ENCODE data around the gene METTL26.

METTL26 gene

DNA sequence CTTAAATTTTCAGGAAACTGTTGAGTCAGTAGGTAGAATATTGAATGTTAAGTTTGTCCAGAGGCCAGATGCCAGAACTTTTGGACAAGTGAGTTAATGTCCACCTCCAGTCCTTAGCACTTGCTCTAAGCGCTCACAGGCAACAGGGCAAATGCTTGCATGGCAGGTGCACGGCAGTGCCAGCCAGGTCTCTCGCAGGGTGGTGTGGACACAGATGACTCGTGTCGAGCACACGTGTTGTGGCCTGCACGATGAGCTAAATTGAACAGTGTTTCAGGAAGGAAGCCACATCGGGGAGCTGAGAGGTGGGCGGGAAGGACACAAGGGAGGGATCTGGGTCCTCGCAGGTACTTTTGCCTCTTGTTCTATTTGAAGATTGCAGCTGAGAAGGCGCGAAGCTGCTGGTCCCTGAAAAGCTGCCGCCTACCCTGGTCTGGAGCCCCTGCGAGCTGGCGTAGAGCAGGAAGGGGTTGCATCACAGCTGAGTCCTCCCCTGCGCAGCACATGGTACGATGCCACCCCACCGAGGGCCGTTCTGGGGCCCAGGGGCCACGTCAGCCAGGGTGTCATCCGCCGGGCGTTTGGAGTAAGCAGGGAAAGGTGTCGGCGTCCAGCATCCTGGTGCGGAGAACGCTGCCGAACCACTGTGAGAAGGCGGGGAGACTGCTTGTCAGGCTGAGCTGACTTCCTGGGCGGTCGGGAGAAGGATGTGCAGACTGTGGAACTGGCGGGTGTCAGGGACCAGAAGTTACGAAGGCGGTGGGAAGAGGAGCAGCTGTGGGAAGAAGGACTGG, 40.0 kb downstream of the METTL26 start:
- ChIA-PET POLR2A (no interaction called here), CTCF (interaction anchor here (1.0 kb wide), 1 partner anchor 17 kb away, joined by 4 read pairs; no protein-coding TSS in a partner anchor)
- no peak overlapping the region for H3K4me3 ChIP-seq (ENCODE audit: low read depth, low read length)
- TF ChIP-seq, protein P1, sequence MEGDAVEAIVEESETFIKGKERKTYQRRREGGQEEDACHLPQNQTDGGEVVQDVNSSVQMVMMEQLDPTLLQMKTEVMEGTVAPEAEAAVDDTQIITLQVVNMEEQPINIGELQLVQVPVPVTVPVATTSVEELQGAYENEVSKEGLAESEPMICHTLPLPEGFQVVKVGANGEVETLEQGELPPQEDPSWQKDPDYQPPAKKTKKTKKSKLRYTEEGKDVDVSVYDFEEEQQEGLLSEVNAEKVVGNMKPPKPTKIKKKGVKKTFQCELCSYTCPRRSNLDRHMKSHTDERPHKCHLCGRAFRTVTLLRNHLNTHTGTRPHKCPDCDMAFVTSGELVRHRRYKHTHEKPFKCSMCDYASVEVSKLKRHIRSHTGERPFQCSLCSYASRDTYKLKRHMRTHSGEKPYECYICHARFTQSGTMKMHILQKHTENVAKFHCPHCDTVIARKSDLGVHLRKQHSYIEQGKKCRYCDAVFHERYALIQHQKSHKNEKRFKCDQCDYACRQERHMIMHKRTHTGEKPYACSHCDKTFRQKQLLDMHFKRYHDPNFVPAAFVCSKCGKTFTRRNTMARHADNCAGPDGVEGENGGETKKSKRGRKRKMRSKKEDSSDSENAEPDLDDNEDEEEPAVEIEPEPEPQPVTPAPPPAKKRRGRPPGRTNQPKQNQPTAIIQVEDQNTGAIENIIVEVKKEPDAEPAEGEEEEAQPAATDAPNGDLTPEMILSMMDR (IDR thresholded peaks at IDR 0.05; ENCODE audit: insufficient read depth, low read length, missing control alignments) = no peak
- DNase-seq (ENCODE audit: low read depth, low spot score) = no peak

DNA sequence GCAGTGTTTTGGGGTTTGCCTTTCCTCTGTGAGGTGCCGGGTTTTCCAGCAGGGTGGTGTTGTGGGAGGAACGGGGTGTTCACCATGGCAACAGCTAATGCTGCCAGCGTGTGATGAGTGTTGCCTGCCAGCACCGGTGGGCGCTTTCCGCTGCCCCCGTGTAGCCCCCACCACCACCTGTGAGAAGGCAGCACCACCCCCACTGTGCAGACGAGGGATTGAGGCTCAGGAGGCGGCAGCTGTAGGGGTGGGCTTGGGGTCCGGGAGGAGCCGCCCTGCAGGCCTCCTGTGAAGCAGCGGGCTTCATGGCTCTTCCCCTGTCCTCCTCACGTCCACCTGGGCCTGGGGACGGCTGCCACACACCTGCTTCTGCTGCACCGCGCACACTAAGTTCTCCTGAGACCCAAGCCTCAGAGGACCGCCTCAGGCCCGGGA, 41.0 kb downstream of the METTL26 start:
- CTCF ChIA-PET = no interaction called here
- POLR2A ChIA-PET = interaction anchor here (0.6 kb wide), 1 partner anchor 26 kb away, joined by 3 read pairs; no protein-coding TSS in a partner anchor
- TF ChIP-seq, protein P1 (IDR thresholded peaks at IDR 0.05; ENCODE audit: insufficient read depth, low read length, missing control alignments) = no peak
- no peak for DNase-seq (ENCODE audit: low read depth, low spot score)
- no peak overlapping the region for H3K4me3 ChIP-seq (ENCODE audit: low read depth, low read length)

DNA sequence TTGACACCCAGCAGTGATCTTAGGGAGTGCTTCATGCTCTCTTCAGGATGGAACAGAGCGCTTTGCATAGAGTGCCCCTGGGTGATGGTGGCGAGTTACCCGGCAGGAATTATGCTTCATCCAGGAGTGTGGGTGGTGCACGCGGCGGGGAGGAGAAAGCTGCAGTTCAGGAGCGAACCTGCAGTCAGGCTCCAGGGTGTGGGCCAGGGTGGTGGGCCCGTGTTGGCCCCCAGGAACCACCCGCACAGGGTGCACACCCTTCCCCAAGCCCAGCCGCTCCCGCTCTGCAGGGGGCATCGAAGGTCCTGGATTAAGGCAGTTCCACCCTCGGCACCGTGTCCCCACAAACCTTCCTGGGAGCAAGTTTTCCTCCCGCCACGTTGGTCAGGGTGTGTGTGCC, 42.3 kb downstream of the METTL26 start:
- H3K4me3 ChIP-seq (ENCODE audit: low read depth, low read length) = no peak overlapping the region
- POLR2A ChIA-PET = no interaction called here
- no peak for DNase-seq (ENCODE audit: low read depth, low spot score)
- CTCF ChIA-PET = interaction anchor here (1.1 kb wide), 1 partner anchor 74 kb away, joined by 3 read pairs; no protein-coding TSS in a partner anchor
- TF ChIP-seq, protein P1 (IDR thresholded peaks at IDR 0.05; ENCODE audit: insufficient read depth, low read length, missing control alignments) = no peak

DNA sequence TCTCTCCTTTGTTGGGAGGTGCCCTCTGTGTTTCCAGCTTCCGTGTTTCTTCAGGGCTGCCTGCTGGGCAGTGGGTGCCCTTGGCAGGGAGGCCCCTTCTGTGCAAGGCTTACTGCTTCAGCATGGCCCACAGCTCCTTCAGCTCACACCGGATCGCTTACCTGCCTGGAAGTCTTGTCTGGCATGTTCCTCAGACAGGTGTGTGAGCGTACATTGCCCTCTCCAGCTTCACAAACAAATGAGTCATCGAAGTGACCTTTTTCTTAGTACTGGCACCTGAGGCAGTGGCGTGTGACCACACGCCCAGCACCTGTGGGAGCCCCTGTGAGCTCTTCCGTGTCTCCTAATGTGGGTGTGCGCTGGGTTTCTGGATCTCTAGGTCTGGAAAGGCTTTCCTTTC, 42.7 kb downstream of the METTL26 start:
- no peak for DNase-seq (ENCODE audit: low read depth, low spot score)
- CTCF ChIA-PET = interaction anchor here (1.1 kb wide), 1 partner anchor 74 kb away, joined by 3 read pairs; no protein-coding TSS in a partner anchor

DNA sequence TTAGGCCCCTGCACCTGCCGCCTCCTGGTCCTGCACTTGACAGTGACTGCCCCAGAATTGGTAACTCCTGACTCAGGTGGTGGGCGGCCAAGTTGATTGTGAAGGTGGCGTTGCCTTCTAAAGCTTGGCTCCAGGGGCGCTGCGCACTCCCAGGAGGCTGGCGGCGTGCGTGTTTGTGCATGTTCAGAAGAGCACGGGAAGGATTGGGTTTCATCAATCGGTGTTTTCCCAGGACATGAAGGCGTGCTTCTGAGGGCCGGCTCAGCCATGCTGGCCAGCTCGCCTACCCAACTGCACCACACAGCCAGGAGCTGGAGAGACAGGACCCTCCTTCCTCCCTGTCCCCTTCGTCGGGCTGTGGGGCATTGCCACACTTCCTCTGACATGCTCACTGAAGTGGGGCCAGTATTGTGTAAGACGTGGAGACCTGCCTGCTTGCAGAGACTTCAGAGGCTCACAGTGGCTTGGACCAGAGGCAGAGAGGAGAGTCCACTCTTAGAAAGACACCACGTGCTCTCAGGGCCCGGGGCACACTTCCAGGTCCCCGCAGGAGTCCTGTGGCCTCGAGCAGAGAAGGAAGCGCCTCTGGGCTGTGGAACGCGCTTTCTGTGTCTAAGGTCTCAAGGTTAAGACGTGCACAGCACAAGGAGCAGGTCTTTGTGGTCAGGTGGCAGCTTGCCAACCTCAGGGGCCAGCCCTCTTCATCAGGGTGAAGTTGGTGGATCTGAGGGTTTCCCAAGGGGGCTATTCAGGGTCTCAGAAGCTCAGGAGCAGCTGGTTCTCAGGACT, 43.4 kb downstream of the METTL26 start:
- ChIA-PET POLR2A (no interaction called here), CTCF (interaction anchor here (1.1 to 1.3 kb wide), 2 partner anchors 8 to 75 kb away, joined by 3 to 5 read pairs; no protein-coding TSS in a partner anchor)
- TF ChIP-seq, protein P1 (IDR thresholded peaks at IDR 0.05; ENCODE audit: insufficient read depth, low read length, missing control alignments) = no peak
- H3K4me3 ChIP-seq (ENCODE audit: low read depth, low read length) = no peak overlapping the region
- no peak for DNase-seq (ENCODE audit: low read depth, low spot score)

More for the DNA sequence above, 42.7 kb downstream of the METTL26 start:
- POLR2A ChIA-PET = no interaction called here
- TF ChIP-seq, protein P1 (IDR thresholded peaks at IDR 0.05; ENCODE audit: insufficient read depth, low read length, missing control alignments) = no peak
- no peak overlapping the region for H3K4me3 ChIP-seq (ENCODE audit: low read depth, low read length)
